ENCODE results near the gene EGR2. TPM values are rescaled to one million over a fixed set of nuclear protein-coding genes. Genes with fewer than 3 reads are reported as not detected.
"Not testable (repeated sequence)": the region's sequence is repeated elsewhere in the genome, so short reads cannot be mapped to it uniquely, and the experiment has no call there.

EGR2 gene
- polyA plus RNA-seq, 6 donors from 2014 or later = 1.7 to 8.6 (median 3.5) TPM

DNA sequence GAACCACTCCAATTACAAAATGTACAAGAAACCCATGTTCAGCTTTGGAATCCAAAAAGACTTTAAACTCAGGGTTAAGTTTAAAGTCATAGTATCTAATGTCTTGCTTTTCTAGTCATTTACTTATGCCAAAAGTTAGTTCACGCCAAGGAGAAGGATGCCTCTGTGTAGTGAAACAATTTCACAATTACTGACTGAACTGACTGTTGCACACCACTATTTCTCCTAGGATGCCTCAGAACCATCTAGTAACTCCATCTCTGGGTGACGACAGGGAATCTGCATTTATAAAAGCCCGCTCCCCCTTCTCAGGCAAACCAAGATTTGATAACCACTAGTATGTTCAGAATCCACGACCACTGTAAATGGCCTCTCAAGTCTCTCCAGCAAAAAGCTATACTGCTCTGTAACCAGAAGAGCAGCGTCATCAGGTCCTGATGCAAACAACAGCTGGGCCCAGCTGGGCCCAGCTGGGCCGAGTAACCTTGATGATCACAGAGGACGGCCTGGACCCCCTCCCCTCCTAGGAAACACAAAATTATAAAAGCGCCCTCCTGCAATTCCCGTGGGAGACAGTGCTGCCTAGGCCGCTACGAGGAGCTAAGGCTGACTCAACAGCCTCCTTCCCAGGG, 12.3 kb downstream of the EGR2 start:
- peaks cover 0 to 4% (median 4%) of the 10 kb centered on the region in 3 donors for H3K27me3 Mint-ChIP-seq
- no peak for ATAC-seq (ENCODE audit: low read depth in 2 of 2)
- peaks cover 27 to 34% (median 32%) of the 10 kb centered on the region in 3 donors for H3K4me1 Mint-ChIP-seq
- peak overlapping the region; percentile 94 to 100 (median 98) for H3K4me3 Mint-ChIP-seq
- no peak for DNase-seq
- H3K9me3 Mint-ChIP-seq = peaks cover 0 to 4% (median 0%) of the 10 kb centered on the region in 7 donors
- no peaks in the 10 kb centered on the region for H3K36me3 Mint-ChIP-seq
- H3K27ac Mint-ChIP-seq = peak overlapping the region; percentile 98 to 100 (median 99)

DNA sequence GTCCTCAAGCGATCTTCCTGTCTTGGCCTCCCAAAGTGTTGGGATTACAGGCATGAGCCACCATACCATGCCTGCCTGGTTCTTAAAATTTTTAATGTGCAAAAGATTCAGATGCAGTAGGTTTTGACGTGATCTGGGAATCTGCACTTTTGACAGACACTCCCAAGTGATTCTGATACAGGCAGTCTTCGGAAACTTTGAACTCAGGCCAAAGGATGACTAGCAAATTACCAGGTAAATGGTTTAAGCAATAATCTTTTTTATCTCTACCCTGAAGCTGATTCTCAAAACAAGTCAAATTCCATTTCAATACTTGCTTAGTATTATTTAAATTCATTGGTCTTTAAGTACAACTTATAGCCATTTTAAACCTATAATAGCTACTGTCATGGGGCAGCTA, 14.3 kb downstream of the EGR2 start:
- no peak overlapping the region for H3K27ac Mint-ChIP-seq
- no peak for ATAC-seq (ENCODE audit: low read depth in 2 of 2)
- peak overlapping the region in 2 of 8 donors; percentile 61 to 63 for H3K4me3 Mint-ChIP-seq
- H3K9me3 Mint-ChIP-seq = peaks cover 0 to 4% (median 0%) of the 10 kb centered on the region in 7 donors
- DNase-seq = no peak
- H3K27me3 Mint-ChIP-seq = peaks cover 5 to 16% (median 8%) of the 10 kb centered on the region in 3 donors
- peaks cover 14 to 23% (median 19%) of the 10 kb centered on the region in 3 donors for H3K4me1 Mint-ChIP-seq
- H3K36me3 Mint-ChIP-seq = no peaks in the 10 kb centered on the region

DNA sequence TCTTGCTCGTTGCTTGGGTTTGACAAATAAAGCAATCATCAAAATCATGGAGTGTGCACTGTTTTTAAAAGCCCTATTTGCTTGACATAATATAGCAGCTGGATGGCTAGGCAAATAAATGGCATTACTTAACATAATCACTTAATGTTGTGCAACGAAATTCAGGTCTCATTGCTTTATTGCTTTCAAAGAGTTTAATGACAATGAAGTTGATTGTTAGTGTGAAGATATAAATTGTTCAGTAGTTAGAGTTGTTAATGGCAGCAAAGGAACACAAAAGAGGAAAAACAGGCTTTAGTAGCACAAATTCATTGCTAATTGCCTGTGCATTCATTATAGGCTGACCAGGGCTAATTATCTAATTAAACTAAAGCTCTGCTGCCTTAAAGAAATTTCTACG, 19.3 kb downstream of the EGR2 start:
- DNase-seq (no peak), ATAC-seq (ENCODE audit: low read depth in 2 of 2) (no peak)
- Mint-ChIP-seq H3K36me3 (no peaks in the 10 kb centered on the region), H3K4me3 (no peak overlapping the region), H3K9me3 (no peaks in the 10 kb centered on the region), H3K4me1 (no peaks in the 10 kb centered on the region), H3K27ac (no peak overlapping the region), H3K27me3 (peaks cover 16 to 22% (median 21%) of the 10 kb centered on the region in 3 donors)

DNA sequence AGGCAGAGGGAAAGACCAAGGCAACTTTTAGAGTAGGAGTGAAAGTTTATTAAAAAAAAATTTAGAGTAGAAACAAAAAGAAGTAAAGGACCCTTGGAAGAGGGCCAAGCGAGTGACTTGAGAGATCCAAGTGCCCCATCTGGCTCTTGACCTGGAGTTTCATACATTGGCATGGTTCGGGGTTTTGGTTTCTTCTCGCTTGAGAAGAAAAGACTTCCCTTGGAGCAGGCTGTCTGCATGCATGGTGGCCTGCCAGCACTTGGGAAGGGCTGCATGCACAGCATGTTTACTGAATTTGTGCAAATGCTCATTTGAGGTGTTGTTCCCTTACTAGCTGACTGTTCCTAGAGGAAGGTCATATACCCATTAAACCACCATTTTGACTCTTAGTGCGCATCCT, 20.4 kb downstream of the EGR2 start:
- DNase-seq (no peak), ATAC-seq (ENCODE audit: low read depth in 2 of 2) (no peak)
- Mint-ChIP-seq H3K27ac (no peak overlapping the region), H3K4me3 (no peak overlapping the region), H3K27me3 (peaks cover 16 to 22% (median 21%) of the 10 kb centered on the region in 3 donors), H3K4me1 (peaks cover 0 to 2% (median 0%) of the 10 kb centered on the region in 3 donors), H3K36me3 (no peaks in the 10 kb centered on the region), H3K9me3 (no peaks in the 10 kb centered on the region)

DNA sequence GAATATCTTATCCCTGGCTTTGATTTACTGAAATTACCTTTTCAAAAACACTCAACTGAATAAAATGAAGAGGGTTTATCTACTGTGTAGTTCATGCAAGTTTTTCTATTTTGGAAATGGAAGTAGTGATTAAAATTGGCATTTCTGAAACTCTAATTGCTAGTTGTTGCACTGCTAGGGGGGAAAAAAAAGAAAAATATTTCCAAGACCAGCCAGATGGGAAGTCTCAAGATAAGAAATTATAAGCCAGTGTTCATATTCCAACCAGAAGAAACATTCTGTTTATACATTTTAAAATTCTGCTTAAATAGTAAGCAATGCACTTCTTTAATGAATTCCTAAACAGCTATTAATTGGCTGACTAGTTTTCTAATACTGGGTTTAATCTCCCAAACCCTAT, 21.1 kb downstream of the EGR2 start:
- Mint-ChIP-seq H3K27me3 (peaks cover 16 to 22% (median 21%) of the 10 kb centered on the region in 3 donors), H3K4me3 (no peak overlapping the region), H3K9me3 (no peaks in the 10 kb centered on the region), H3K27ac (no peak overlapping the region), H3K36me3 (no peaks in the 10 kb centered on the region), H3K4me1 (peaks cover 0 to 2% (median 0%) of the 10 kb centered on the region in 3 donors)
- ATAC-seq (ENCODE audit: low read depth in 2 of 2) = no peak
- DNase-seq = no peak

DNA sequence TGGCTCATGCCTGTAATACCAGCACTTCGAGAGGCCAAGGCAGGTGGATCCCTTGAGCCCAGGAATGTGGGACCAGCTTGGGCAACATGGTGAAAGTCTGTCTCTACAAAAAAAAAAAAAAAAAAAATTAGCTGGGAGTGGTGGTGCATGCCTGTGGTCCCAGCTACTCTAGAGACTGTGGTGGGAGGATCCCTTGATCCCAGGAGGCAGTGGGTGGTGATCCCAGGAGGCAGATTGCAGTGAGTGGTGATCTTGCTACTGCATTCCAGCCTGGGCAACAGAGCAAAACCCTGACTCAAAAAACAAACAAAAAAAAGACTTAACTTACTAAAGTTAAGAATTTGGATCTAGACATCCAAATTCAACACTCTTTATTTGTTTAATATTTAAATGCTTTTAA, 21.9 kb downstream of the EGR2 start:
- Mint-ChIP-seq H3K27ac (peak overlapping the region in 1 of 6 donors; percentile 49), H3K4me1 (peaks cover 2 to 8% (median 2%) of the 10 kb centered on the region in 3 donors), H3K9me3 (no peaks in the 10 kb centered on the region), H3K36me3 (no peaks in the 10 kb centered on the region), H3K27me3 (peaks cover 21 to 28% (median 24%) of the 10 kb centered on the region in 3 donors), H3K4me3 (no peak overlapping the region)
- DNase-seq (no peak), ATAC-seq (ENCODE audit: low read depth in 2 of 2) (no peak)

DNA sequence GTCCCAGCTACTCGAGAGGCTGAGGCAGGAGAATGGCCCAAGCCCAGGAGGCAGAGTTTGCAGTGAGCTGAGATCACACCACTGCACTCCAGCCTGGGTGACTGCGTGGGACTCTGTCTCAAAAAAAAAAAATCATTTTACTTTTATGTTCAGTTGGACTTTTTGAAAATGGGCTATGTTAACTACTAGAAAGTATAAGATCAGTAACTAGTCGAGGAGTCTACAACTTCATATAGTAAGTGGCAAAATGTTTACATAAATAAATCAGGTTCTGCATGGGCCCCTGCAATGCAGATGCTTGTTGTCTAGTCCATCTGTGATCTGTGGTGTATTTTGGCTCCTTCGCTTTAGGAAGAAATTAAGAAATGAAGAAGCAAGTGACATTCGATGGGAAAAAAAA, 23.9 kb downstream of the EGR2 start:
- ATAC-seq (ENCODE audit: low read depth in 2 of 2) (no peak), DNase-seq (no peak)
- no peak overlapping the region for H3K4me3 Mint-ChIP-seq
- no peaks in the 10 kb centered on the region for H3K36me3 Mint-ChIP-seq
- peaks cover 12 to 20% (median 16%) of the 10 kb centered on the region in 3 donors for H3K27me3 Mint-ChIP-seq
- H3K27ac Mint-ChIP-seq = no peak overlapping the region
- peaks cover 0 to 1% (median under 1%) of the 10 kb centered on the region in 7 donors for H3K9me3 Mint-ChIP-seq
- H3K4me1 Mint-ChIP-seq = peaks cover 2 to 8% (median 4%) of the 10 kb centered on the region in 3 donors

DNA sequence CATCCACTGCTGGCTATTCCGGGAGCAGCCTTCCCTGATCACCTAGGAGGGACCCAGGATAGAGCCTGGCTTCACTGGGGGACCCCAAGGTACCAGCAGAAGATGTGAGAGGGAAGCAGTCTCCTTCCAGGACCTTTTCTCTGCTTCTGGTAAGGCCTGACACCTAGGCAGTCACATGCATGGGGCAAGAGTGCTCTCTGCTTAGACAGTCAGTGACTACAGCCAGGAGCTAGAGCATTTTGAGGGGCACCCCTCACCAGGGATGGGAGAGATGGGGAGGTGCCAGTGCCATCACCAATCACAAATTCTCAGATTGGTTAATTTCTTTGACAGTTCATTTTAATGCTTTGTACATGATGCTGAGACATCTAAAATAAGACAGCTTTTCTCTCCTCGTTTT, 25.6 kb downstream of the EGR2 start:
- Mint-ChIP-seq H3K4me3 (no peak overlapping the region), H3K4me1 (peaks cover 4 to 13% (median 8%) of the 10 kb centered on the region in 3 donors), H3K36me3 (no peaks in the 10 kb centered on the region), H3K27me3 (peaks cover 5 to 20% (median 6%) of the 10 kb centered on the region in 3 donors), H3K9me3 (peaks cover 0 to 8% (median 3%) of the 10 kb centered on the region in 7 donors), H3K27ac (peak overlapping the region in 1 of 6 donors; percentile 57)
- DNase-seq (no peak), ATAC-seq (ENCODE audit: low read depth in 2 of 2) (no peak)

DNA sequence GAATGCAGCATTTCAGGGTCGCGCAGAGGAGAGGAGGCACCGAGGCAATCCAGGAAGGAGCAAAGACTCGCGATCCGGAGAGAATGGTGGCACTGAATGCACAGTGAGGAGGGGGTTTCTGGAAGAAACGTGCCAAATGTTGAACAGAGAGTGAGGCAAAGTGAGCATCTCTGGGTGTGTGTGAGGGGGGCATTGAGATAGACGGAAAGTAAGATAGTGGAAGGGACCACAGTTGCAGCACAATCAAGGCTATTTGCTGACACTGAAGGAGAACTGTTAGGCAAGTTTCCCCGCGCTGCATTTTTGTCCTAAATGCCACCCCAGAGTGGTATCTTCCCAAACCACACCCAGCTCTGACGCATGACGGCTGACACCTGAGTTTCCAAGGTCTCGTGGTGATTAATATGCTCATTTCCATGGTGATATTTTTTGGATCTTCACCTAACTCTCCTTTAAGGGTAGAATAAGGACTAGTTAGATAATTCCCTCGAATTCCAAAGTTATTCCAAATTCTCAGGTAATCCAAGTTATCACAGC, 26.1 kb downstream of the EGR2 start:
- no peak for ATAC-seq (ENCODE audit: low read depth in 2 of 2)
- H3K36me3 Mint-ChIP-seq = peaks cover 4 to 5% of the 10 kb centered on the region in 2 donors
- peaks cover 2 to 11% (median 6%) of the 10 kb centered on the region in 7 donors for H3K9me3 Mint-ChIP-seq

DNA sequence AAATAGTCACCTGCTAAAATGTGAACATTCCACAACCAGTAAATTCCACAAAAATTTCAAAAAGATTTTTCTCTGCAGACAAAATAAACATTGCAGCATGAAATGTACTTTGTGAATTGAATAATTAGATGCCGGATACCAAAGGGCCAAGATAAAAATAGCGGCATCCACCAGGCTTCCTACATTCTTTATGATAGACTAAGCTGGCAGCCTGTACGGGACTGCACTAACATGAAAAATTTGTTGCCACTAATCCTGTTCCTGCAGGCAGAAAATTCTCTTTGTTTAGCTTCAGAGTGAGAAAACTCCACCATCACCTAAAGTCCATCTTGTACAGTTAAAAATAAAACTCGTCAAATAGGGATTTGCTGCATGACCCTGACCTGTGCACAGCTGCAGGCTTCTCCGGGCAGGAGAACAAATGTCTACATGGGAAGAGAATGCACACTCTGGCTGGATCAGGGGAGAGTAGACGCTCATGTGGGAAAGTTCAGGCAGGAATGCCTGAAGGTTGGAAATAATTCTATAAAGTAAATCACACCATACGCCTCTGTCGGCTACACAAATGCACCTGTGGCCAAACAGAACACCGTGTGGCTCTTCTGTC, 27.2 kb downstream of the EGR2 start:
- peaks cover 4 to 13% (median 8%) of the 10 kb centered on the region in 3 donors for H3K4me1 Mint-ChIP-seq
- H3K27me3 Mint-ChIP-seq = peaks cover 0 to 11% (median 5%) of the 10 kb centered on the region in 3 donors
- H3K27ac Mint-ChIP-seq = no peak overlapping the region
- no peak overlapping the region for H3K4me3 Mint-ChIP-seq
- peaks cover 4 to 21% (median 14%) of the 10 kb centered on the region in 7 donors for H3K9me3 Mint-ChIP-seq
- no peak for ATAC-seq (ENCODE audit: low read depth in 2 of 2)
- H3K36me3 Mint-ChIP-seq = peaks cover 6 to 15% of the 10 kb centered on the region in 2 donors
- DNase-seq = no peak

More for the DNA sequence above, 26.1 kb downstream of the EGR2 start:
- no peak for DNase-seq
- H3K27me3 Mint-ChIP-seq = peaks cover 5 to 16% (median 6%) of the 10 kb centered on the region in 3 donors
- peak overlapping the region in 1 of 6 donors; percentile 57 for H3K27ac Mint-ChIP-seq
- no peak overlapping the region for H3K4me3 Mint-ChIP-seq
- H3K4me1 Mint-ChIP-seq = peaks cover 4 to 13% (median 8%) of the 10 kb centered on the region in 3 donors

DNA sequence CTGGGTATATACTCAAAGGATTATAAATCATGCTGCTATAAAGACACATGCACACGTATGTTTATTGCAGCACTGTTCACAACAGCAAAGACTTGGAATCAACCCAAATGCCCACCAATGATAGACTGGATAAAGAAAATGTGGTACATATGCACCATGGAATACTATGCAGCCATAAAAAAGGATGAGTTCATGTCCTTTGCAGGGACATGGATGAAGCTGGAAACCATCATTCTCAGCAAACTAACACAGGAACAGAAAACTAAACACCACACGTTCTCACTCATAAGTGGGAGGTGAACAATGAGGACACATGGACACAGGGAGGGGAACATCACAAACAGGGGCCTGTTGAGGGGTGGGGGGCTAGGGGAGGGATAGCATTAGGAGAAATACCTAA, 27.9 kb downstream of the EGR2 start:
- H3K27ac Mint-ChIP-seq; ATAC-seq (ENCODE audit: low read depth in 2 of 2); H3K4me3 Mint-ChIP-seq; DNase-seq: not testable (repeated sequence)
- Mint-ChIP-seq H3K27me3 (peaks cover 0 to 11% (median 5%) of the 10 kb centered on the region in 3 donors), H3K36me3 (peaks cover 6 to 15% of the 10 kb centered on the region in 2 donors), H3K4me1 (peaks cover 4 to 13% (median 8%) of the 10 kb centered on the region in 3 donors), H3K9me3 (peaks cover 4 to 21% (median 17%) of the 10 kb centered on the region in 7 donors)

DNA sequence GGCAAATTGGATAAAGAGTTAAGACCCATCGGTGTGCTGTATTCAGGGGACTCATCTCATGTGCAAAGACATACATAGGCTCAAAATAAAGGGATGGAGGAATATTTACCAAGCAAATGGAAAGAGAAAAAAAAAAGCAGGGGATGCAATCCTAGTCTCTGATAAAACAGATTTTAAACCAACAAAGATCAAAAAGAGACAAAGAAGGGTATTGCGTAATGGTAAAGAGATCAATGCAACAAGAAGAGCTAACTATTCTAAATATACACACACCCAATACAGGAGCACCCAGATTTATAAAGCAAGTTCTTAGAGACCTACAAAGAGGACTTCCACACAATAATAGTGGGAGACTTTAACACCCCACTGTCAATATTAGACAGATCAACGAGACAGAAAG, 31.6 kb downstream of the EGR2 start:
- ATAC-seq (ENCODE audit: low read depth in 2 of 2); H3K27me3 Mint-ChIP-seq; H3K4me3 Mint-ChIP-seq; DNase-seq: not testable (repeated sequence)
- peaks cover 6 to 15% of the 10 kb centered on the region in 2 donors for H3K36me3 Mint-ChIP-seq
- H3K9me3 Mint-ChIP-seq = peaks cover 4 to 21% (median 17%) of the 10 kb centered on the region in 7 donors
- H3K27ac Mint-ChIP-seq = peak overlapping the region in 1 of 6 donors; percentile 29
- H3K4me1 Mint-ChIP-seq = peaks cover 16 to 22% (median 19%) of the 10 kb centered on the region in 3 donors

DNA sequence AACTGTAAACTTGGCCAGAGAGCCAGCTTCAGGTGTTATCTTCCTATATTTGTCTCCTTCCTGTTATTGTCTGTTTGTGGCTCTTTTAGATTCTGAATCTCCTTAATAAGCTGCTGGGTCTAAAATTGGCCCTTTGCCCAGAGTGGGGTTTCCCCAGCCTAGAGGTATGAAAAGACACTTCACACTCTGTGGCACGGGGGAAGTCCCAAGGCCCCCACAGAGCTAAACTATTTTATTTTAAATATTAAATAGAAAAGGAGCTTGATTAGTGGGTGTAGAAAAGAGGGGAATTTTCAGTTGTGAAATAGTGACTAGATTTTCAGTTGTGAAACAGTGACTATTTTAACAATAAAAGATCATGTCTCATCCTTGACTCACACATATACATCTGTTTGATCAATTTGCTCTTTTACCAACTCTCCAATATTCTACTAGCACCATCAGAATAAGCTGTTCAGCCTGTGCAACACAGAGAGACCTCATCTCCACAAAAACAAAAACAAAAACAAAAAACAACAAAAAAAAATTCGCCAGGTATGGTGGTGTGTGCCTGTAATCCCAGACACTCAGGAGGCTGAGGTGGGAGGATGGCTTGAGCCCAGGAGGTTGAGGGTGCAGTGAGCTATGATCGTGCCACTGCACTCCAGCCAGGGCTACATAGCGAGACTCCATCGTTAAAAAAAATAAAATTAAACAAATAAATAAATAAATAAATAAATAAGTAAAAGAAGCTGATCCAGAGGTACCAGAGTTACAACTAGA, 36.5 kb downstream of the EGR2 start:
- ATAC-seq (ENCODE audit: low read depth in 2 of 2) (peak; percentile 99), DNase-seq (peak; percentile 85)
- Mint-ChIP-seq H3K4me3 (peak overlapping the region in 7 of 8 donors; percentile 6 to 80 (median 76)), H3K36me3 (peaks cover 0 to 6% of the 10 kb centered on the region in 2 donors), H3K4me1 (peaks cover 30 to 46% (median 41%) of the 10 kb centered on the region in 3 donors), H3K27ac (peak overlapping the region in 5 of 6 donors; percentile 26 to 92 (median 85)), H3K9me3 (peaks cover 0 to 10% (median 4%) of the 10 kb centered on the region in 7 donors), H3K27me3 (no peaks in the 10 kb centered on the region)

All from naive B cell (primary cell).